Upper lobe of left lung (tissue), 6 donors: Measurements from ENCODE around the gene SRR. TPM values are rescaled to one million over a fixed set of nuclear protein-coding genes. Genes with fewer than 3 reads are reported as not detected.

Experiments used
- ATAC-seq, 2 donors: fragments of 200-7000 bp; cut with Tn5 transposase; one replicate each; pipeline ENCODE4 v1.9.1; 2022; ENCODE audit warnings: mild to moderate bottlenecking in 2 of 2, moderate library complexity in 2 of 2; ENCODE audit not compliant: low FRiP score in 2 of 2
- DNase-seq, 2 donors: peaks; one replicate each; pipeline ENCODE4 v3.0.0-alpha.2; 2019 to 2020
- H3K27ac ChIP-seq, 4 donors: fragments of 200-600 bp; sonication (generic); one replicate each; pipeline ENCODE4 v1.5.1; 2016 to 2019
- H3K27me3 ChIP-seq, 4 donors: fragments of 200-600 bp; sonication (generic); one replicate each; pipeline ENCODE4 v1.5.1; 2017 to 2019
- H3K36me3 ChIP-seq, 4 donors: fragments of 200-600 bp; sonication (generic); one replicate each; pipeline ENCODE4 v1.5.1; 2016 to 2019
- H3K4me1 ChIP-seq, 4 donors: fragments of 200-600 bp; sonication (generic); one replicate each; pipeline ENCODE4 v1.5.1; 2018 to 2019
- H3K4me3 ChIP-seq, 4 donors: fragments of 200-600 bp; sonication (generic); one replicate each; pipeline ENCODE4 v1.5.1; 2017 to 2019; ENCODE audit warnings: mild to moderate bottlenecking in 2 of 4, moderate library complexity in 1 of 4
- H3K9me3 ChIP-seq, 4 donors: fragments of 200-600 bp; sonication (generic); one replicate each; pipeline ENCODE4 v1.5.1; 2018 to 2019
- CTCF ChIP-seq, 6 experiments: fragments of 450-650 bp in 4 of 6; fragments of 200-600 bp in 2 of 6; sonication (generic) in 2 of 6; IDR thresholded peaks; one replicate each; pipeline ENCODE4 v1.5.1; 2016 to 2019; ENCODE audit warnings: antibody characterized with exemption in 6 of 6
- EP300 ChIP-seq, 4 donors: sonication (generic); formaldehyde crosslinking; IDR thresholded peaks; one replicate each; pipeline ENCODE4 v1.5.1; 2017; ENCODE audit warnings: antibody characterized with exemption in 4 of 4, control low read depth in 2 of 4
- POLR2A ChIP-seq, 4 donors: fragments of 450-650 bp; IDR thresholded peaks; one replicate each; pipeline ENCODE4 v1.5.1; 2016 to 2017; ENCODE audit warnings: antibody characterized with exemption in 4 of 4, mild to moderate bottlenecking in 2 of 4
- POLR2AphosphoS5 ChIP-seq, 2 donors: sonication (generic); formaldehyde crosslinking; IDR thresholded peaks; one replicate each; pipeline ENCODE4 v1.5.1; 2017; ENCODE audit warnings: antibody characterized with exemption in 2 of 2
- WGBS, 2 donors: methylation state at CpG; one replicate each; pipeline ENCODE4 v1.1.5; 2017 to 2018; 5-methylcytosine and 5-hydroxymethylcytosine counted together
- total RNA-seq, 6 donors: library from RNA; depleted of rRNA in 4 of 6; stranded (reverse); fragments of >200 nt in 4 of 6; gene quantifications; one replicate each; pipeline versions ENCODE4 v1.1.0 to v1.2.1, GENCODE V29; 2016 to 2021
- donor health status: DM: no; HTN: no; CAD: no; lungs with moderate emphysema.
- donor health status: DM: no; HTN: yes; CAD: no; lungs with severe emphysema.

SRR gene
- total RNA-seq, 6 donors from 2014 or later: 5.9 to 13.0 (median 8.5) TPM

- Histone ChIP-seq H3K4me1 (peaks cover 0 to 25% (median 0%) of the 10 kb centered on the region in 4 donors), H3K36me3 (peaks cover 0 to 32% (median 4%) of the 10 kb centered on the region in 4 donors), H3K9me3 (no peaks in the 10 kb centered on the region), H3K27me3 (no peaks in the 10 kb centered on the region), H3K27ac (no peak overlapping the region), H3K4me3 (no peak overlapping the region)
- DNase-seq (no peak), ATAC-seq (no peak)
- TF ChIP-seq POLR2A (IDR thresholded peaks at IDR 0.05) (no peak), CTCF (IDR thresholded peaks at IDR 0.05) (no peak), EP300 (IDR thresholded peaks at IDR 0.05) (no peak)
- WGBS, 2 donors: 78 to 80% methylated on average over 10 of the region's 10 CpGs
Measured at GRCh38 chr17:2344528-2344927, 40.8 kb downstream of the SRR start.

GRCh38 chr17:2346475-2346874, 42.7 kb downstream of the SRR start:
- peak in 1 of 2 donors; percentile 73 for DNase-seq
- WGBS, 2 donors: 56 to 65% methylated on average over 7 to 8 of the region's 8 CpGs
- H3K27me3 ChIP-seq: no peaks in the 10 kb centered on the region
- no peak for TF ChIP-seq POLR2A (IDR thresholded peaks at IDR 0.05)
- no peak for TF ChIP-seq POLR2AphosphoS5 (IDR thresholded peaks at IDR 0.05)
- no peak for TF ChIP-seq EP300 (IDR thresholded peaks at IDR 0.05)
- H3K9me3 ChIP-seq: no peaks in the 10 kb centered on the region
- peak; percentile 10 to 77 for ATAC-seq
- peak overlapping the region; percentile 4 to 77 (median 56) for H3K27ac ChIP-seq
- H3K4me1 ChIP-seq: peaks cover 0 to 25% (median 0%) of the 10 kb centered on the region in 4 donors
- H3K4me3 ChIP-seq: no peak overlapping the region
- peaks cover 0 to 27% (median 4%) of the 10 kb centered on the region in 4 donors for H3K36me3 ChIP-seq

GRCh38 chr17:2347805-2348685, 44.3 kb downstream of the SRR start:
- no peaks in the 10 kb centered on the region for H3K27me3 ChIP-seq
- no peaks in the 10 kb centered on the region for H3K9me3 ChIP-seq
- ATAC-seq: peak; percentile 41 to 72
- H3K36me3 ChIP-seq: peaks cover 0 to 17% (median 4%) of the 10 kb centered on the region in 4 donors
- TF ChIP-seq POLR2A (IDR thresholded peaks at IDR 0.05) (no peak), EP300 (IDR thresholded peaks at IDR 0.05) (no peak), POLR2AphosphoS5 (IDR thresholded peaks at IDR 0.05) (no peak), CTCF (IDR thresholded peaks at IDR 0.05) (no peak)
- peak in 1 of 2 donors; percentile 65 for DNase-seq
- H3K4me1 ChIP-seq: peaks cover 0 to 25% (median under 1%) of the 10 kb centered on the region in 4 donors
- peak overlapping the region in 1 of 4 donors; percentile 48 for H3K27ac ChIP-seq
- 74 to 81% methylated on average over 11 of the region's 11 CpGs for WGBS, 2 donors
- no peak overlapping the region for H3K4me3 ChIP-seq

- TF ChIP-seq EP300 (IDR thresholded peaks at IDR 0.05): no peak
- no peak for TF ChIP-seq POLR2A (IDR thresholded peaks at IDR 0.05)
- TF ChIP-seq POLR2AphosphoS5 (IDR thresholded peaks at IDR 0.05): no peak
- TF ChIP-seq CTCF (IDR thresholded peaks at IDR 0.05): no peak
- WGBS, 2 donors: 98 to 99% methylated on average over 4 to 6 of the region's 6 CpGs
- Histone ChIP-seq H3K4me1 (peaks cover 0 to 14% (median 2%) of the 10 kb centered on the region in 4 donors), H3K9me3 (no peaks in the 10 kb centered on the region), H3K36me3 (no peaks in the 10 kb centered on the region), H3K4me3 (no peak overlapping the region), H3K27me3 (no peaks in the 10 kb centered on the region), H3K27ac (no peak overlapping the region)
- DNase-seq (no peak), ATAC-seq (no peak)
Measured at GRCh38 chr17:2351269-2351668, 47.5 kb downstream of the SRR start.

- no peak for DNase-seq
- Histone ChIP-seq H3K4me3 (no peak overlapping the region), H3K27me3 (no peaks in the 10 kb centered on the region), H3K36me3 (peaks cover 0 to 4% (median 0%) of the 10 kb centered on the region in 4 donors), H3K27ac (no peak overlapping the region), H3K4me1 (peaks cover 0 to 5% (median 0%) of the 10 kb centered on the region in 4 donors), H3K9me3 (no peaks in the 10 kb centered on the region)
- TF ChIP-seq CTCF (IDR thresholded peaks at IDR 0.05) (no peak), POLR2AphosphoS5 (IDR thresholded peaks at IDR 0.05) (no peak), EP300 (IDR thresholded peaks at IDR 0.05) (no peak), POLR2A (IDR thresholded peaks at IDR 0.05) (no peak)
- WGBS, 2 donors: 88 to 91% methylated on average over 8 of the region's 8 CpGs
- ATAC-seq: no peak
Measured at GRCh38 chr17:2354311-2354710, 50.6 kb downstream of the SRR start.
